ENCODE data around the gene VCL. TPM values are rescaled to one million over a fixed set of nuclear protein-coding genes. Genes with fewer than 3 reads are reported as not detected.
"Not testable (repeated sequence)": the region's sequence is repeated elsewhere in the genome, so short reads cannot be mapped to it uniquely, and the experiment has no call there.

Gene VCL
- total RNA-seq, 2 donors from 2014 or later: 24.4 to 31.6 TPM

DNA sequence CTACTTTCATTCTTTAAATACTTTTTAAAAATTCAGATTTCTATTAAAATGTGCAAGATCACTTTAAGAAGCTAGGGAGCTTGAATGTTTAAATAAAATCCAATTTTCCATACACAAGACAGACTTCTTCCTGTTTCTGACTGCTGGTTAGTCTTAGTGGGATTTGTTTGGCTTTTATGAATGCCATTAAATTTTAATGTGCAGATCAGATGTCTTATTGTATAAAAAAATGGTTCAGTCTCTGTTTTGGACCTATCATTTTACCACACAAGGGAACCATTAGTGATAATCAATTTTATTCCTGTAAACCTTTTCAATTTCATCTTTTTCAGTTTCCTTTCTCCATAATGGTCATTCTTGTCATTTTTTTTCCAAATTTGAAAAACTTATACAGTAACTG, 63.2 kb downstream of the VCL start:
- ATAC-seq (no peak), DNase-seq (no peak)
- H3K27ac ChIP-seq: no peak overlapping the region
- H3K4me3 ChIP-seq: no peak overlapping the region
- H3K36me3 ChIP-seq (replicated peaks in 1 of 2; ENCODE audit: insufficient read depth in 1 of 2, low read depth in 2 of 2): peaks cover 0 to 2% of the 10 kb centered on the region in 2 donors
- H3K9me3 ChIP-seq: no peaks in the 10 kb centered on the region
- TF ChIP-seq CTCF (IDR thresholded peaks at IDR 0.05): no peak
- TF ChIP-seq POLR2A (IDR thresholded peaks at IDR 0.05): no peak
- intact Hi-C loops (cut with DNase I): no loop called here
- H3K27me3 ChIP-seq: no peaks in the 10 kb centered on the region
- peaks cover 26% of the 10 kb centered on the region for H3K4me1 ChIP-seq

DNA sequence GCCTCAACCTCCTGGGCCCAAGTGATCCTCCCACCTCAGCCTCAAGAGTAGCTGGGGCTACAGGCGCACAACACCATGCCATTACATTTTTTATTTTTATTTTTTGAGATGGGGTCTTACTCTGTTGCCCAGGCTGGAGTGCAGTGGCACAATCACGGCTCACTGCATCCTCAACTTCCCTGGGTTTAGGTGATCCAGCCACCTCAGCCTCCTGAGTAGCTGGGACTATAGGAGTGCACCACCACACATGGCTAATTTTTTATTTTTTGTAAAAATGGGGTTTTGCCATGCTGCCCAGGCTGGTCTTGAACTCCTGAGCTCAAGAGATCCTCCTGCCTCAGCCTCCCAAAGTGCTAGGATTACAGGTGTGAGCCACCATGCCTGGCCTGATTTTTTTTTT, 64.1 kb downstream of the VCL start:
- H3K27ac ChIP-seq; H3K27me3 ChIP-seq; H3K36me3 ChIP-seq (replicated peaks in 1 of 2; ENCODE audit: insufficient read depth in 1 of 2, low read depth in 2 of 2); H3K9me3 ChIP-seq; DNase-seq; ATAC-seq; H3K4me3 ChIP-seq; intact Hi-C loops (cut with DNase I): not testable (repeated sequence)
- H3K4me1 ChIP-seq: peaks cover 18% of the 10 kb centered on the region
- 97 to 98% methylated on average over 2 of the region's 2 CpGs for WGBS, 2 donors

GRCh38 chr10:74063256-74063655, 65.3 kb downstream of the VCL start:
- no peak for DNase-seq
- H3K4me3 ChIP-seq: no peak overlapping the region
- H3K36me3 ChIP-seq (replicated peaks in 1 of 2; ENCODE audit: insufficient read depth in 1 of 2, low read depth in 2 of 2): peaks cover 0 to 2% of the 10 kb centered on the region in 2 donors
- intact Hi-C loops (cut with DNase I): no loop called here
- no peak for ATAC-seq
- no peaks in the 10 kb centered on the region for H3K27me3 ChIP-seq
- no peak overlapping the region for H3K27ac ChIP-seq
- H3K9me3 ChIP-seq: no peaks in the 10 kb centered on the region
- H3K4me1 ChIP-seq: peaks cover 7% of the 10 kb centered on the region
- TF ChIP-seq POLR2A (IDR thresholded peaks at IDR 0.05) (no peak), CTCF (IDR thresholded peaks at IDR 0.05) (no peak)

GRCh38 chr10:74067373-74068352, 69.7 kb downstream of the VCL start:
- Histone ChIP-seq H3K36me3 (replicated peaks in 1 of 2; ENCODE audit: insufficient read depth in 1 of 2, low read depth in 2 of 2) (peaks cover 0 to 5% of the 10 kb centered on the region in 2 donors), H3K9me3 (no peaks in the 10 kb centered on the region), H3K4me3 (no peak overlapping the region), H3K27me3 (no peaks in the 10 kb centered on the region), H3K4me1 (no peaks in the 10 kb centered on the region), H3K27ac (no peak overlapping the region)
- DNase-seq (no peak), ATAC-seq (no peak)
- TF ChIP-seq CTCF (IDR thresholded peaks at IDR 0.05) (no peak), POLR2A (IDR thresholded peaks at IDR 0.05) (no peak)
- intact Hi-C loops (cut with DNase I): no loop called here
- WGBS, 2 donors: 37 to 46% methylated on average over 4 of the region's 4 CpGs

- no peaks in the 10 kb centered on the region for H3K27me3 ChIP-seq
- peaks cover 0 to 18% of the 10 kb centered on the region in 2 donors for H3K36me3 ChIP-seq (replicated peaks in 1 of 2; ENCODE audit: insufficient read depth in 1 of 2, low read depth in 2 of 2)
- ATAC-seq: no peak
- no peak overlapping the region for H3K4me3 ChIP-seq
- no peak overlapping the region for H3K27ac ChIP-seq
- H3K4me1 ChIP-seq: no peaks in the 10 kb centered on the region
- no peaks in the 10 kb centered on the region for H3K9me3 ChIP-seq
- TF ChIP-seq POLR2A (IDR thresholded peaks at IDR 0.05) (no peak), CTCF (IDR thresholded peaks at IDR 0.05) (no peak)
- DNase-seq: peak in 1 of 4 donors; percentile 17
- intact Hi-C loops (cut with DNase I): no loop called here
These were observed 73.2 kb downstream of the VCL start for GRCh38 chr10:74071157-74071556.
